ENCODE results near the gene FAM131C.
"Not testable (repeated sequence)": the region's sequence is repeated elsewhere in the genome, so short reads cannot be mapped to it uniquely, and the experiment has no call there.

FAM131C gene

GRCh38 chr1:16032388-16033102 lies 40.9 kb downstream of the FAM131C start:
- FAIRE-seq = peak; percentile 87

GRCh38 chr1:16031551-16031950 lies 41.9 kb downstream of the FAM131C start:
- FAIRE-seq = no peak

DNA sequence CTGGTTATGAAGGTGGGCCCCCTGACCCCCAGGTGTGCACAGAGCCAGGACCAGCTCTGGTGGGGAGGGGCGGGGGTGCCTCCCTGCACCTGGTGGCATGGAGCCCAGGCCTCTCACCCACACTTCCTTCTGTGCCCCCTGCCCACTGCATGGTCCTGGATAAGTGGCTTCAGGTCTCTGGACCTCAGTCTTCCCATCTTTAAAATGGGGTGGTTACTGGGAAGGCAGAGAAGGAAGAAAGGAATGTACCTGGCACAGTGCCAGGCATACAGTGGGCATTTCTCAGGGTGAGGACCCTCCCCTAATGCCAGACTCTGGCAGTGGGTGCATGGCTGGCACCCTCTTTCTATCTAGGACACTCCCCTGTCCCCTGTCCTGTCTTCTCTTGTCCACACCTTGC lies 44.2 kb downstream of the FAM131C start:
- FAIRE-seq = no peak

DNA sequence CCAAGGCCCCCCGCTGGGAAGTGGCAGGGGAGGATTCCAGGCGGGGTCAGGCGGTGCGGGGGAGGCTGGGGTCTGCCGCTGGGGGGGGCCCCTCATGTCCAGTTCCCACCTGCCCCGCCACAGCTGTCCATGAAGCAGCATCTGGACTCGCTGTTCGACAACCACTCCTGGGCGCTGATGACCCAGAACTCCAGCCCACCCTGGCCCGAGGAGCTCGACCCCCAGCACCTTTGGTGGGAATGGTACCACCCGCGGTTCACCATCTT lies 44.5 kb downstream of the FAM131C start:
- not testable (repeated sequence) for FAIRE-seq

GRCh38 chr1:16028237-16029002 lies 45.0 kb downstream of the FAM131C start:
- FAIRE-seq = no peak

- peak; percentile 85 for FAIRE-seq
Observed at GRCh38 chr1:16026723-16027484, 46.5 kb downstream of the FAM131C start.

GRCh38 chr1:16026302-16026701 lies 47.1 kb downstream of the FAM131C start:
- not testable (repeated sequence) for FAIRE-seq

- no peak for FAIRE-seq
Observed at GRCh38 chr1:16023050-16023653, 50.3 kb downstream of the FAM131C start.

DNA sequence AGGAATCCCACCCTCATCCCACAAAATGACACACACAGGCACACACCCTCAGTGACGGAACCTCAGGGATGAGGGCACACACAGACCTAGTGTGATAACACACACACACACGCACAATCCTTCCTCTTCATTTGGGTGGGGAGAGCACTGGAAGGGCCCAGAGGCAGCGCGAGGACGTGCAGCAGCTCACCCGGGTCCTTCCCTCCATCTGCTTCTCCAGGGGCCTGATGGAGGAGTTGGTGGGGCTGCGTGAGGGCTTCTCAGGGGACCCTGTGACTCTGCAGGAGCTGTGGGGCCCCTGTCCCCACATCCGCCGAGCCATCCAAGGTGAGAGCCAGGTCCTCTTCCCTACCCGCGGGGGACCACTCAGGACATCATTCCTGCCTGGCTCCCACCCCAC lies 51.1 kb downstream of the FAM131C start:
- FAIRE-seq = no peak

- FAIRE-seq = no peak
Observed at GRCh38 chr1:16021681-16022080, 51.8 kb downstream of the FAM131C start, which contains the start of gene CLCNKA. TSS of gene CLCNKA (plus strand) at chr1:16022036. CDS start at chr1:16022620, 584 bp downstream.

GRCh38 chr1:16020878-16021277 lies 52.6 kb downstream of the FAM131C start:
- FAIRE-seq = not testable (repeated sequence)

DNA sequence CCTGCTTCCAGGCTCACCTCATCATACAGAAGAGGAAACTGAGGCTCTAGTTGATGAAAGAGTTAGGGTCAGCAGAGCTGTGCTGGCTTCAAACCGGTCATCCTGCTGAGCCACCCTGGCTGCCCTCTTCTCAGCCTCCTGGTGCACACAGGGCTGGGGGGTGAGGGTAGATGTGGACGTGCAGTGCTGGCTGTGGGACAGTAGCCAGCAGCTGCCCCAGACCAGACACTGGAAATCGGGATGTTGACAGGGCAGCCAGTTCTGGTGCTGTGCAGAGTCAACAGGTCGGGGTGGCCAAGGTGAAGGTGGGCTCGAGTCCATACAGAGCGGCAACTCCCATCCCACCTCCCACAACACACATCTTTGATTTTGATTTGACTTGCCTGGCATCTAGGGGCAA lies 53.1 kb downstream of the FAM131C start:
- FAIRE-seq = no peak

- no peak for FAIRE-seq
Observed at GRCh38 chr1:16019644-16020277, 53.7 kb downstream of the FAM131C start.

- FAIRE-seq = no peak
Observed at GRCh38 chr1:16018749-16019643, 54.5 kb downstream of the FAM131C start.

GRCh38 chr1:16018308-16018707 lies 55.1 kb downstream of the FAM131C start:
- no peak for FAIRE-seq

- no peak for FAIRE-seq
Observed at GRCh38 chr1:16017461-16018303, 55.8 kb downstream of the FAM131C start, which contains the start of gene HSPB7. TSS of gene HSPB7 (minus strand) at chr1:16018043. CDS start at chr1:16017963, 80 bp downstream.

GRCh38 chr1:16017076-16017460 lies 56.4 kb downstream of the FAM131C start:
- no peak for FAIRE-seq

DNA sequence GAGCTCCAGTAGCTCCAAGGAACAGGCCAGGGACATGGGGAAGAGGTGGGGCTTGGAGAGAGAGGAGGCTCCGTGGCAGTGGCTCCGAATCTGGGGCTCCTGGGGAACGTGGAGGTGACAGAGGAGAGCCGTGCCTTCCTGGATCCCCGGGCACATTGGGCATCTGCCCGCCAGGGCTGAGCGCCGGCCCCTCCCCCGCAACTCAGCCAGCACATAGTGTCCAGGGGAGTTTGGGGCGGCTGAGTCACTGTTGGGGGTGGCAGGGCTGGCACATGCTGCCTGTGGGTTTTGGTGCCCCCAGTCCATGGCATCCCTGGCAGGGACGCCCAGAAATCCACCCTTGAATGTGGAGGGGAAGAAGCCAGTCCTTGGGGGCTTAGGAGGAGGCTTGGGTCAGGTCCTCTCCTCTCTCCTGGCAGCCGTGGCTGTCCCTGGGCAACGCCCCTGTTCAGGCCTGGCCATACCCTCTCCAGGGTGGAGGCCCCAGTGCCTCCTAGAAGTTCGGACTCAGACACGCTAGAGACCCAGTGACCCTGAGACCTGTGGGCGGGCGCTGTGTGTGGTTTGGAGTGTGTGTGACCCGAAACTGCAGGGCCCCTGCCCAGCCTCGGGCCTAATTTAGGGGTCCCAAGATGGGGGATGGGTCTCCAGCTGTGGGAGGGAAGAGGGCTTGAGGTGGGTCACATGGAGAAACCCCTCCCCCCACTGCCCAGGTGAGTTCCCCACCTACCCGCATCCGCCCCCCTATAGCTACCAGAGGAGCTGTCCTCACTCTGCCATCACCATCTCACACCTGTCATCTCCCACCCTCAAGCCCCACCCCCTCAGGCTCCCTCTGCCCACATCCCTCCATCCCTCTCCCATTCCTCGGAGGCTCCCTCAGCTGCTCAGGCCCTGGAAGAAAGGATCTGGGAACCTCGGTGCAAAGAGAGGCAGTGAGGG lies 57.2 kb downstream of the FAM131C start:
- FAIRE-seq = no peak

DNA sequence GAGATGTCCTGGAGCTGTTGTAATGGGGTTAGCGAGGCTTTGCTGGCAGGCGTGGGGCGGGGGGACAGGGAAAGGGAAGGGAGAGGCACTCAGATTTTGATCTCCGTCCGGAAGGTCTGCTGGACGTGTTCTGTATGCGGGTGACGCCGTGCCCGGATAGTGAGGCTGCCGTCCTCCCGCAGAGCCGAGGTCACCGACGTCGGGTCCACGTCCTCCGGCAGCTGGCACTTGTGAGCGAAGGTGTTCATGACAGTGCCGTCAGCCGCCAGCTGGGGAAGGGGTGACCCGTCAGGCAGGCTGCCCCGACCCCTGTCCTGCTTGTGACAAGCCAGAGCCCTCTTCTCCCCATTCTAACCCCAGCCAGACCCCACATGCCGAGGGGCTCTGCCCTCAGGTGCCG lies 58.0 kb downstream of the FAM131C start:
- no peak for FAIRE-seq
